Mucosa of gallbladder (tissue), 1 donor: ENCODE measurements around the gene TTK. TPM values are rescaled to one million over a fixed set of nuclear protein-coding genes. Genes with fewer than 3 reads are reported as not detected.
A peak's percentile ranks its signal among the peaks of the same experiment; 100 is the strongest.

ENCODE experiments used
- DNase-seq: peaks from one replicate; pipeline ENCODE4 v3.0.0-alpha.2; 2020; ENCODE audit warnings: low spot score
- total RNA-seq: library from RNA; stranded (reverse); gene quantifications from one replicate; pipeline ENCODE4 v1.2.1, GENCODE V29; 2021
- donor health status: DM: no; HTN: no; CAD: no.

The TTK gene
- total RNA-seq: 0.92 TPM

- peak; percentile 94 for DNase-seq
Measured at GRCh38 chr6:80004173-80005072, at the start of gene TTK. Gene TTK, plus strand, starts transcription at chr6:80004649. Its CDS starts 1,195 bp downstream, at chr6:80005844.

DNA sequence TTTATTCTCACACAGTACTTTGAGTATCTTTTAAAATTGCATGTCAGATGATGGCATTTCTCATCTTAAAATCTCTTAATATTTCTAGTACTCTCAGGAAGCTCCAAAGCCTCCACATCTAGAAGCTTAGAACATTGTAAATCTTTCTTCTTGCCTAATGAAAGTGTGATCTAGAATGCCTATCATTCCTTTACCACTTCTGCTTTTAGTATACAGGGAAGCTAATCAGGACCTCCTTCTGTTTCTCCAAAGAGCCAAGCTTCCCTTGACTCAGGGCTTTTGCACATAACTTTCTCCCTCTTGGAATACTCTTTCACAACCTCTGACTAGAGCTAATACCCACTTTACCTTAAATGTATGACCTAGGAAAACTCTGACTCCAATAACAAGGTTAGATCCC, 49.6 kb upstream of the TTK start:
- DNase-seq: no peak

DNA sequence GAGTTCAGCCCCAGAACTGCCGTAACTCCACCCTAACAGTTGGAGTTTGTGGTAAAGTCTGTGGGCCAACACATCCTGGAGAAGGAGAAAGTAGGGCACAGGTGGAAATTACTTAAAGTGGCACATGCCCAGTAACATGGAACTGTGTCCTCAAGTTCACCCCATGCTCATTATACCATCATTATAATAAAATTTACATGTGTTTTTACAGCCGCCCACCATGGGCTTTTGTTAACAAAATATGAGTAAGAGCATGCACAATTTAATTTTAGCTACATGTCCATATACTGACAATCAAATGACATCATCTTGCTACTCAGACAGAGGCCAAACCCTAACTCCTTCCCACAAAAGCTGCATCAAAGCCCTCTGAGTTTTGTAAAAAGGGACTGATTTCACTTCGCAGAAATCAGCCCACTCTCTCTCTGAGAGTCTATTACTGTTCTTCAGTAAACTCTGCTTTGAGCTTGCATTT, 39.8 kb upstream of the TTK start:
- DNase-seq: no peak

DNA sequence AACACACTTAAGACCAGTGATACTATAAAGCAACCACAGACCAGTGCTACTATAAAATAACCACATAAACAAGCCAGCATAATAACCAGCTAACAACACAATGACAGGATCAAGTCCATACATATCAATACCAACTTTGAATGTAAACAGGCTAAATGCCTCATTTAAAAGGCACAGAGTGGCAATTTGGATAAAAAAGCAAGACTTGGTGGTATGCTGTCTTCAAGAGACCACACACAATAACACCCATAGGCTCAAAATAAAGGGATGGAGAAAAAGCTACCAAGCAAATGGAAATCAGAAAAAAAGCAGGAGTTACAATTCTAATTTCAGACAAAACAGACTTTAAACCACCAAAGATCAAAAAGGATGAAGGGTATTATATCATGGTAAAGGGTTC, 37.3 kb upstream of the TTK start:
- no peak for DNase-seq

DNA sequence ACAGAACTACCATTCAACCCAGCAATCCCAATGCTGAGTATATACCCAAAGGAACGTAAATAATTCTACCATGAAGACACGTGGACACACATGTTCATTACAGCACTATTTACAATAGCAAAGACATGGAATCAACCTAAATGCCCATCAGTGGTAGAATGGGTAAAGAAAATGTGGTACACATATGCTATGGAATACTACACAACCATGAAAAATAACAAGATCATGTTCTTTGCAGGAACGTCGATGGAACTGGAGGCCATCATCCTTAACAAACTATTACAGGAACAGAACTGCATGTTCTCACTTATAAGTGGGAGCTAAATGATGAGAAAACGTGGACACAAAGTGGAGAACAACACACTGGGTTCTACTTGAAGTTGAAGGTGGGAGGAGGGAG, 34.7 kb upstream of the TTK start:
- no peak for DNase-seq

DNA sequence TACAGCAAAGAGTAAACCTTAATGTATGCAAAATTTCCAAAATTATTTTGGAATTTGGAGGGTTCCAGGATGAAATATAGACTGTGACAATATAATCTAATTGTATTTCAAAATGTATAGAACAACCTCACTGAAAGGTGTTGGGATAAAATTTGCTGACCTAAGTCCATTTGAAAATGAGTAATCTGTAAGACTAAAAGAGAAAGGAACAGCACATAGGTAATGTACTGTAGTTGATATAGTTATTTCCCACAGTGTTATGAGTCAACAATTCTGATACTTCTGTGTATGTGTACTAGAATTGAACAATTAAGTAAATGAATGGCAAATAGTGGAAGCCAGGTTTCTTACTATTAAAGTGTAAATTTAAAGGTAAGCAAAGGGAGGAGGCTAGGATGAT, 33.3 kb upstream of the TTK start:
- DNase-seq: no peak

GRCh38 chr6:79981652-79982051, 22.8 kb upstream of the TTK start:
- no peak for DNase-seq

DNA sequence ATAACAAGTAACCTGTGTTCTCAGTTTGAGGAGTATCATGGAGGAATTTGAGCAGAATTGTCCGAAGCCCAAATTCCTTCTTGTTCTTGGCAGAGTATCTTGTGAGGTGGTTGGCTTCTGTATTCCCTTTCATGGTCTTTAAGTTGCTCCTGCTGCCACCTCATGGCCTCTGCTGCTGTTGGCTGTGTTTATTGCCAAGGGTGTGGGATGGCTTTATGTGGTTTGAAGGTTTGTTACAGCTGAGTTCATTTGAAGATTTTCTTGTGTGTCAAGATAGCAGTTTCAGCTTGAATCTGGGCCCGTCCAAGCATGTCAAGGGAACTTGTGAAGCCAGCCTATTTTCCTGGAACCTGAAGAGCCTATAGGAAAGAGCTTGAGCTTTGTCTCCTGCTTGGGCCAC, 20.2 kb upstream of the TTK start:
- no peak for DNase-seq

DNA sequence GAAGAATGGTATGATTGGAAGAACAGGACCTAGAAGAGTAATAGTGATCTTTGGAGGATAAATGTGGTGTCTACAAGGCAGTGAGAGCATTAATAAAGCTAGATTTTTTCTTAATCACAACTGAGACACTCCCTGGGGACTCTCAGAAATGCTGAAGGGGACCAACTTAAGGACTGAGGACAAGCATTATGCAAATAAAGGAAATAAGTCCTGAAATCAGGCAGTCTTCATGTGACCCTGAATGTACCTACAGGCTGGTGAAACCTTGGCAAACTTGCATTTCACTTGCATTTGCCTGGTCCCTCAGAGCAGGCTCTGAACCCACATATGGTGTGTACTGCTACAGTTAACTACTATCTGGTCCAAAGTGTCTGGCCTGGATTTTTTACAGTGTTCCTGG, 19.3 kb upstream of the TTK start:
- no peak for DNase-seq

DNA sequence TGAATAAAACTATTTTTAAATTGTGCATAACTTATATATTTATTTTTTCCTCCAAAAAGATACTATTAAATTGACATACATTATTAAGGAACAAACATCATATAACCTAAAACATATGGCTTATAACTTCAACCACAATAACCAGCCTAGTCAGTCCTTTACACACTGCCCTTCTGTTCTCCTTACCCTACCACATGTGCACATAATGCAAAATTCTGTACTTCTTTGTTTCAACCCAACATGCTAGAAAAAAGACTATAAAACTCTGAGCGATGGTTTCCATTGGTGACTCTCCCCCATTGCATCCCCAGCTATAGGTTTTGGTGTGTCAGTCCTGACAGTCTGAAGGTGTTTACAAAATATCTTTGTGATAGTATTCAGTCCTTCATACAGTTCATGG, 14.8 kb upstream of the TTK start:
- no peak for DNase-seq

- no peak for DNase-seq
Measured at GRCh38 chr6:79993012-79993910, 11.2 kb upstream of the TTK start.

DNA sequence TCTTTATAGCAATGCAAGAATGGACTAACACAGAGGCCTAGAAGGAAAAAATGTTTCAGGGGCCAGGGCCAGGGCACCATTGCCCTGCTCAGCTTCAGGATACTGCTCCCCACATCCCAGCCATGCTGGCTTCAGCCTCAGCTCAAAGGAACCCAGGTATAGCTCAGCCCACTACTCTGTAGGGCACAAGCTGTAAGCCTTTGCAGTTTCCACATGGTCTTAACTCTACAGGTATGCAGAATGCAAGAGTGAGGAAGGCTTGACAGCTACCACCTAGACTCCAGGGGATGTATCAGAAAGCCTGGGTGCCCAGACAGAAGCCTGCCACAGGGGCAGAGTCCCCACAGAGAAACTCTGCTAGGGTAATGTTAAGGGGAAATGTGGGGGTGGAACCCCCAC, 10.5 kb upstream of the TTK start:
- no peak for DNase-seq

GRCh38 chr6:79997728-79998127, 6.7 kb upstream of the TTK start:
- DNase-seq: no peak

GRCh38 chr6:80001337-80001736, 3.1 kb upstream of the TTK start:
- DNase-seq: no peak

GRCh38 chr6:80003826-80004172, 650 bp upstream of the TTK start:
- DNase-seq: peak; percentile 10

DNA sequence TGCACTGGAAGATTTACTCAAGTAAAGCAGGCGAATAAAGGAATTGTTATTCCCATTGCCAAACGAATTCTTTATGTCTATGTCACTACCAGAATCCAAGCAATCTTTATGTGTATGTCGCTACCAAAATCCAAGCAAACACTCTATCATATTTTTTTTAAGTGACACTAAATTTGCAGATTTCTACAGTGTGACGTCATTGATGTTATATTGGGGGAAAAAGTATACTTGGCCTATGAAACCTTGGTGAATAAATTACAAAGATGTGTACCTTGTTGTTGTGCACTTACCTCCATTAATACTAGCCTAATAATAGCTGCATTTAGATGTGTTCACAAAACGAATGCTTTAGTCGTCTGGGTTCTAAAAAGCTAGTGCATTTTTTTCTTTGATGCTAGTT, 957 bp downstream of the TTK start:
- DNase-seq: no peak

- no peak for DNase-seq
Measured at GRCh38 chr6:80006541-80006940, 2.1 kb downstream of the TTK start.

GRCh38 chr6:80009531-80009930, 5.1 kb downstream of the TTK start:
- DNase-seq: no peak

DNA sequence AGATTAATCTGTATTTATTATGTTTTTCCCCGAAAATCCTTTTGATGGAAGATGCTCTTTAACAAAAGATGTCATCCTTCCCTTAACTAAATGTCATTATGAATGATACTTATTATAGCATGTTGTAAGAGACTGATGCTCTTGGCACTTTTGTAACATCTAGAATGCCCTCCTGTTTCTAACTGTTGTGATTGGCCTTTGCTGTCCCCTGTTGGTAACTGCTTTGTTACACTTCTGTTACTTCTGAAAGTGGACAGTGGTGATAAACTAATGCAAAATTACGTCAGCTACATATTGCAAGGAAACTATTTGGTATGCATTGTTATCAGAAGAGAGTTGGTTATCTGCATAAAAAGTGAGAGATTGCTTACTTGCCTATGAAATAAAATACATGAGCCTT, 5.8 kb downstream of the TTK start:
- DNase-seq: no peak

DNA sequence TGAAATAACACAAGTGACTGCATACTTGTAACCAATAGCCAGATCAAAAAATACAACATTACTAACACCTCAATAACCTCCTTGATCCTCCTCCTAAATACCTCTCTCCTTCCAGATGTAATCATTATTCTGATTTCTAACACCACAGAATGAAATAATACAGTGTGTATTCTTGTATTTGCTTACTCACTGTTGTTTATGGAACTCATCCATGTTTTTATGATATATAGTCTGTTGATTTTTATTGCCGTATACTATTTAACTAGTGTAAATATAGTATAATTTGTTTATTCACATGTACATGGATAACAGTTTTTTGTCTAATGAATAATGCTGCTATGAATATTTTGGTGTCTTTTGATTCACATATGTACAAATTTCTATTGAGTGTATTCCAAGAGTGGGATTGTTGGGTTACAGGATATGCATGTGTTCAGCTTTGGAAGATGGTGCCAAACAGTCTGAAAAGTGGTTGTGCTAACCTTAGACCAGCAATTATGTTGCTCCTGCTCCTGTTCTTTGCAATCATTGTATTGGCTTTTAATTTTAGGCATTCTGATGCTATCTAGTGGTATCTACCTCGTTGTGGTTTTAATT, 11.5 kb downstream of the TTK start:
- DNase-seq: no peak

DNA sequence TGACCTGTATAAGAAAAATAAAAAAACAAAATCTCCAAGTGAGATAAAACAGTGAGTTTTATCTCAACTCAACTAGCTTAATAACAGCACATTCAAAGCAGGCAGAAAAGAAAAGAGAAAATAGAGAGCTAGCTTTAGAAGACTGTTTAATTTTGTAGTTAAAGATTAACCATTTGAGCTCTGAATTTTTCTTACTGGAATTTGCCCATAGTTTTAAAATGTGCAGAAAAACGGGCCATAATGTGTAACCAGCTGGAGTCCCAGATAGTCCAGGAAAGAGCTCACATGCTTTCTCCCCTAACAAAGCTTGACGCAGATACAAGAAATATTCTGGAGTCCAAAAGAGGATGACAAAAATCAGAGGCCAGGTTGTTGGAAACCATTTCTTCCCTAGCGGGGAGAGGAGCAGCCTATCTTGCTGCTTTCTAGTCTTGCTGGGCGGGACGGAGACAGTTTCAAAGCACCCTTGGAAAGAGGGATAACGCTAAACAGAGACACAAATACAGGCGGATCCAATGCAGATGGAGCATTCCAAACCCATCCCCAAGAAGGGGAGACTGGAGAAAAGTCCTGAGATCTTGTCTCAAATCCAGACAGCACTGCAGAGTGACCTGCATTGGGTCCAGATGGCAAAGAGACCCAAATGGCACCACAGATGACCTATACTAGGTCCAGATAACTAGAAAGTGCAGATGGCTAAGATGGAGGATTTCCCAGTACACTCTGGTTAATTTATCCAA, 16.1 kb downstream of the TTK start:
- no peak for DNase-seq

GRCh38 chr6:80021131-80021530, 16.7 kb downstream of the TTK start:
- no peak for DNase-seq
